ENCODE data around the gene NGEF. TPM values are rescaled to one million over a fixed set of nuclear protein-coding genes. Genes with fewer than 3 reads are reported as not detected.

The NGEF gene
- total and polyA plus RNA-seq, 12 donors = 10.1 to 467 (median 46.1) TPM

GRCh38 chr2:232892843-232893242, 120.2 kb downstream of the NGEF start:
- H3K27ac ChIP-seq = no peak overlapping the region
- no peak overlapping the region for H3K4me3 ChIP-seq
- no peaks in the 10 kb centered on the region for H3K27me3 ChIP-seq
- peak in 3 of 7 donors; percentile 1 to 46 (median 19) for DNase-seq
- no peak for TF ChIP-seq POLR2A (IDR thresholded peaks at IDR 0.05)
- no peak for TF ChIP-seq CTCF (IDR thresholded peaks at IDR 0.05)
- peaks cover 11 to 15% of the 10 kb centered on the region in 2 donors for H3K4me1 ChIP-seq (replicated peaks in 1 of 2)
- no peaks in the 10 kb centered on the region for H3K36me3 ChIP-seq (replicated peaks in 1 of 2)
- intact Hi-C loops (cut with DNase I) = no loop called here
- 90 to 94% (median 93%) methylated on average over 17 to 20 of the region's 20 CpGs for WGBS, 4 donors
- no peaks in the 10 kb centered on the region for H3K9me3 ChIP-seq (replicated peaks in 1 of 3)

- Histone ChIP-seq H3K36me3 (replicated peaks in 1 of 2) (no peaks in the 10 kb centered on the region), H3K4me1 (replicated peaks in 1 of 2) (peaks cover 11 to 15% of the 10 kb centered on the region in 2 donors), H3K9me3 (replicated peaks in 1 of 3) (no peaks in the 10 kb centered on the region), H3K4me3 (no peak overlapping the region), H3K27ac (peak overlapping the region in 3 of 5 donors; percentile 73 to 84 (median 79)), H3K27me3 (no peaks in the 10 kb centered on the region)
- intact Hi-C loops (cut with DNase I) = no loop called here
- 86 to 96% (median 91%) methylated on average over 13 of the region's 13 CpGs for WGBS, 4 donors
- DNase-seq = peak in 3 of 7 donors; percentile 9 to 18 (median 15)
- TF ChIP-seq CTCF (IDR thresholded peaks at IDR 0.05) (no peak), POLR2A (IDR thresholded peaks at IDR 0.05) (no peak)
Observed at GRCh38 chr2:232892221-232892620, 120.8 kb downstream of the NGEF start.

- WGBS, 4 donors = 41 to 46% (median 43%) methylated on average over 8 to 11 of the region's 11 CpGs
- DNase-seq = peak in 6 of 7 donors; percentile 62 to 76 (median 70)
- H3K4me1 ChIP-seq (replicated peaks in 1 of 2) = peaks cover 11 to 15% of the 10 kb centered on the region in 2 donors
Observed at GRCh38 chr2:232891621-232892071, 121.4 kb downstream of the NGEF start.

More at GRCh38 chr2:232891621-232892071, 121.4 kb downstream of the NGEF start:
- H3K27me3 ChIP-seq = no peaks in the 10 kb centered on the region
- peak overlapping the region in 1 of 4 donors; percentile 4 for H3K4me3 ChIP-seq
- no peaks in the 10 kb centered on the region for H3K36me3 ChIP-seq (replicated peaks in 1 of 2)
- TF ChIP-seq CTCF (IDR thresholded peaks at IDR 0.05) (no peak), POLR2A (IDR thresholded peaks at IDR 0.05) (no peak)
- intact Hi-C loops (cut with DNase I) = no loop called here
- H3K9me3 ChIP-seq (replicated peaks in 1 of 3) = no peaks in the 10 kb centered on the region
- H3K27ac ChIP-seq = peak overlapping the region in 4 of 5 donors; percentile 65 to 84 (median 76)

Data from adrenal gland (tissue), 12 donors.